Breast epithelium (tissue), 3 donors: ENCODE results near the gene NKX6-2.

Source experiments
- POLR2A ChIP-seq: fragments of 450-650 bp; IDR thresholded peaks from one replicate; pipeline ENCODE4 v1.6.1; 2016; ENCODE audit warnings: antibody characterized with exemption, mild to moderate bottlenecking, moderate library complexity
- POLR2AphosphoS5 ChIP-seq, 3 donors: sonication (generic); formaldehyde crosslinking; IDR thresholded peaks; one replicate each; pipeline ENCODE4 v1.6.1; 2017; ENCODE audit warnings: antibody characterized with exemption in 3 of 3
- TF ChIP-seq, protein P1 (sequence below), 3 donors: fragments of 450-650 bp; IDR thresholded peaks; one replicate each; pipeline ENCODE4 v1.5.1; 2016 to 2017; ENCODE audit warnings: antibody characterized with exemption in 3 of 3, mild to moderate bottlenecking in 3 of 3, moderate library complexity in 3 of 3

DNA sequence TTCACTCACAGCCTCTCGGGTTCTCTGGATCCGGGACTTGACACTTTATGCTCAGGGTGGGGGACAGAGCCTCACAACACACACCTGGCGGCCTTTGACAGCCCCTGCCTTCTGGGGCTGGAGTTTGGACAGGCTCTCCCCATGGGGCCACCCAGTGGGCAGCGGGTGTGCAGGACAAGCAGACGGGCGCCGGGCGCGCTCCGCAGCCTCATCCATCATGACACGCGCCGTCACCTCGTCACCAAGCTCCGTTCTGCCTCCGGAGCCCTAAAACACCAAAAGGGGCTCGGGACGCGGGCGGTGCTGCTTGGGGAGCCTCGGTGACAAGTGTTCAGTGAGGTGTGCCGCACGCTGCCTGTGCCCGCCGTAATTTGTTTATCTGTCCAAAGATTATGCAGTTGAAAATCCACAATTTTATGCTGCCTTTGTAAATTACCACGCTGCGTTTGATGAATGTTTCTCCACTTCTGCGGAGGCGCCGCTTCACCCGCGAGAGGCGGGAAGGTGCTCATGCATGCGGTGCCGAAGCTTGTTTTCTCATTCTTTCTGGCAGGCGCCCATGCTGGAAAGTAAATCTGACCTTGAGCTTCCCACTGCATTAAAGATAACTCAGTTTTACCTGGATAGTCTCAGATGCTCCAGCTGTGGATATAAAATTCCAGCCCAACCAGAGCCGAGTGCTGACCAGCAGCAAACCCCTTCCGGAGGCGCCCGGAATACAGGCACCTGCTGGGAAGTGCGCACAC lies 6.2 kb downstream of the NKX6-2 start:
- TF ChIP-seq POLR2A (no peak), POLR2AphosphoS5 (IDR thresholded peaks at IDR 0.05) (no peak)
- TF ChIP-seq, protein P1, sequence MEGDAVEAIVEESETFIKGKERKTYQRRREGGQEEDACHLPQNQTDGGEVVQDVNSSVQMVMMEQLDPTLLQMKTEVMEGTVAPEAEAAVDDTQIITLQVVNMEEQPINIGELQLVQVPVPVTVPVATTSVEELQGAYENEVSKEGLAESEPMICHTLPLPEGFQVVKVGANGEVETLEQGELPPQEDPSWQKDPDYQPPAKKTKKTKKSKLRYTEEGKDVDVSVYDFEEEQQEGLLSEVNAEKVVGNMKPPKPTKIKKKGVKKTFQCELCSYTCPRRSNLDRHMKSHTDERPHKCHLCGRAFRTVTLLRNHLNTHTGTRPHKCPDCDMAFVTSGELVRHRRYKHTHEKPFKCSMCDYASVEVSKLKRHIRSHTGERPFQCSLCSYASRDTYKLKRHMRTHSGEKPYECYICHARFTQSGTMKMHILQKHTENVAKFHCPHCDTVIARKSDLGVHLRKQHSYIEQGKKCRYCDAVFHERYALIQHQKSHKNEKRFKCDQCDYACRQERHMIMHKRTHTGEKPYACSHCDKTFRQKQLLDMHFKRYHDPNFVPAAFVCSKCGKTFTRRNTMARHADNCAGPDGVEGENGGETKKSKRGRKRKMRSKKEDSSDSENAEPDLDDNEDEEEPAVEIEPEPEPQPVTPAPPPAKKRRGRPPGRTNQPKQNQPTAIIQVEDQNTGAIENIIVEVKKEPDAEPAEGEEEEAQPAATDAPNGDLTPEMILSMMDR (IDR thresholded peaks at IDR 0.05): no peak
